Measurements from ENCODE around the gene TANC1. TPM values are rescaled to one million over a fixed set of nuclear protein-coding genes. Genes with fewer than 3 reads are reported as not detected.

Gene TANC1
- total RNA-seq, 2 experiments from 2014 or later = 0.41 to 0.47 TPM

DNA sequence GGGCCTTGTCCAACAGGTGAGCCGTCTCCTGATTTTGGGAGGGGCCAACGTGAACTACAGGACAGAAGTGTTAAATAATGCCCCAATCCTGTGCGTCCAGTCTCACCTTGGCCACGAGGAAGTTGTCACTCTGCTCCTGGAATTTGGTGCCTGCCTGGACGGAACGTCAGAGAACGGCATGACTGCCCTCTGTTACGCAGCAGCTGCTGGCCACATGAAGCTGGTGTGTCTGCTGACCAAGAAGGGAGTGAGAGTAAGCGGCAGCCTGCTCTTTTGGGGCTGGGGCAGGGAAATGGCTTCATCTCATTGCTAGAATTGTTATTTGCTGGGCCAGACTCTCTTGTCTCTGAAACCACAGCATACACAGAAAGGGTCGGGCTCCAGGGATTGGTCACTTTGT, 225.8 kb downstream of the TANC1 start:
- intact Hi-C loops (cut with DNase I, micrococcal nuclease) = no loop called here
- Histone ChIP-seq H3K27ac (ENCODE audit: low read depth in 1 of 2, low read length in 2 of 2) (no peak overlapping the region), H3K9me3 (ENCODE audit: control insufficient read depth in 1 of 2, insufficient read depth in 1 of 2, low read length in 2 of 2) (no peaks in the 10 kb centered on the region), H3K27me3 (ENCODE audit: control insufficient read depth in 1 of 2, insufficient read depth in 2 of 2, low read length in 2 of 2) (no peaks in the 10 kb centered on the region), H3K36me3 (ENCODE audit: insufficient read depth, low read length) (no peaks in the 10 kb centered on the region), H3K4me1 (ENCODE audit: insufficient read depth, low read length) (no peaks in the 10 kb centered on the region), H3K4me3 (ENCODE audit: low read length) (no peak overlapping the region)
- H3K36me3 Mint-ChIP-seq (ENCODE audit: low read depth) = no peaks in the 10 kb centered on the region
- TF ChIP-seq, protein P1, sequence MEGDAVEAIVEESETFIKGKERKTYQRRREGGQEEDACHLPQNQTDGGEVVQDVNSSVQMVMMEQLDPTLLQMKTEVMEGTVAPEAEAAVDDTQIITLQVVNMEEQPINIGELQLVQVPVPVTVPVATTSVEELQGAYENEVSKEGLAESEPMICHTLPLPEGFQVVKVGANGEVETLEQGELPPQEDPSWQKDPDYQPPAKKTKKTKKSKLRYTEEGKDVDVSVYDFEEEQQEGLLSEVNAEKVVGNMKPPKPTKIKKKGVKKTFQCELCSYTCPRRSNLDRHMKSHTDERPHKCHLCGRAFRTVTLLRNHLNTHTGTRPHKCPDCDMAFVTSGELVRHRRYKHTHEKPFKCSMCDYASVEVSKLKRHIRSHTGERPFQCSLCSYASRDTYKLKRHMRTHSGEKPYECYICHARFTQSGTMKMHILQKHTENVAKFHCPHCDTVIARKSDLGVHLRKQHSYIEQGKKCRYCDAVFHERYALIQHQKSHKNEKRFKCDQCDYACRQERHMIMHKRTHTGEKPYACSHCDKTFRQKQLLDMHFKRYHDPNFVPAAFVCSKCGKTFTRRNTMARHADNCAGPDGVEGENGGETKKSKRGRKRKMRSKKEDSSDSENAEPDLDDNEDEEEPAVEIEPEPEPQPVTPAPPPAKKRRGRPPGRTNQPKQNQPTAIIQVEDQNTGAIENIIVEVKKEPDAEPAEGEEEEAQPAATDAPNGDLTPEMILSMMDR (IDR thresholded peaks at IDR 0.05) = no peak
- no peak overlapping the region for H3K27ac Mint-ChIP-seq
- ChIA-PET POLR2A (no interaction called here), CTCF (no interaction called here)
- ATAC-seq (ENCODE audit: poor library complexity) (no peak), DNase-seq (no peak)
- H3K27me3 Mint-ChIP-seq = no peaks in the 10 kb centered on the region
- H3K4me3 Mint-ChIP-seq = no peak overlapping the region
- H3K4me1 Mint-ChIP-seq (ENCODE audit: low read depth) = no peaks in the 10 kb centered on the region
- H3K9me3 Mint-ChIP-seq = no peaks in the 10 kb centered on the region

DNA sequence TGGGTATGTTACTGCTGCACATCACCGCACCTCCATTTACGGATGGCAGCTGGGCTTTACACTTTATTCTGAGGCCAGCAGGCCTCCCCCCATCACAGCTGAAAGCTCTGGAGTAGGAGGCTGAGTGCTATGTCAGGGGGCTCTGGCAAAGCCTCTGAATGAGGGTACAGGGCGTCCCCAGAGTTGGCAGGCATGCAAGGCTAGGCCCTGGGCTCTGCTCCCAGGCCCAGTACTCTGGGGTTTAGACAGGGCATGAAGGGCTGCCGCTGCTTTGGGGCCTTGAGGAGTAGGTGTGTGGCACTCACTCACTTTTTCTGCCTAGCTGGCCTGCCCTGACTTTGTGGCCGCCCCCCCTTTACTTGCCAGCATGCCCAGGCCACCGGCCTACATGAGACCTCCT, 227.3 kb downstream of the TANC1 start:
- Histone ChIP-seq H3K4me3 (ENCODE audit: low read length) (no peak overlapping the region), H3K4me1 (ENCODE audit: insufficient read depth, low read length) (no peaks in the 10 kb centered on the region), H3K9me3 (ENCODE audit: control insufficient read depth in 1 of 2, insufficient read depth in 1 of 2, low read length in 2 of 2) (no peaks in the 10 kb centered on the region), H3K36me3 (ENCODE audit: insufficient read depth, low read length) (no peaks in the 10 kb centered on the region), H3K27me3 (ENCODE audit: control insufficient read depth in 1 of 2, insufficient read depth in 2 of 2, low read length in 2 of 2) (no peaks in the 10 kb centered on the region), H3K27ac (ENCODE audit: low read depth in 1 of 2, low read length in 2 of 2) (no peak overlapping the region)
- Mint-ChIP-seq H3K4me3 (no peak overlapping the region), H3K27me3 (no peaks in the 10 kb centered on the region), H3K27ac (no peak overlapping the region), H3K4me1 (ENCODE audit: low read depth) (peaks cover 2% of the 10 kb centered on the region), H3K36me3 (ENCODE audit: low read depth) (no peaks in the 10 kb centered on the region), H3K9me3 (no peaks in the 10 kb centered on the region)
- intact Hi-C loops (cut with DNase I, micrococcal nuclease) = no loop called here
- DNase-seq = no peak
- CTCF ChIA-PET = no interaction called here
- no peak for ATAC-seq (ENCODE audit: poor library complexity)
- POLR2A ChIA-PET = no interaction called here
- TF ChIP-seq, protein P1 (IDR thresholded peaks at IDR 0.05) = no peak

DNA sequence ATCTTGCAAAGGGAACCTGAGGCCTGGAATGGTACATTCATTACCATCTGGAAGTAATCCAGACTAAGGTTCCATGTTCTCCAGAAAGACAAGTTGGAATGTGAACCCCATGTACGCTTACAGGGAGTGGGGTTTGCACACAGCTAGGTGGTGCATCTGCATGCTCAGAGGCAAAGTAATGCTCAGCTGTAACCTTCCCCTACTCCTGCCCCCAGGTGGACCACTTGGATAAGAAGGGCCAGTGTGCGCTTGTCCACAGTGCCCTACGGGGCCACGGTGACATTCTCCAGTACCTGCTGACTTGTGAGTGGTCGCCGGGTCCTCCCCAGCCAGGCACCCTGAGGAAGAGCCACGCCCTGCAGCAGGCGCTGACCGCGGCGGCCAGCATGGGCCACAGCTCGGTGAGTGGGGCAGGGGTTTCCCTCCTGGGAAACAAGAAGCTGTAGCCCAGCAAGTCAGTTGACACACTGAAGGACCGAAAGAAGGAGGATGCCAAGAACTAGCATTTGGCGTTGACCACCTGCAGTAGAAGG, 228.0 kb downstream of the TANC1 start:
- Histone ChIP-seq H3K9me3 (ENCODE audit: control insufficient read depth in 1 of 2, insufficient read depth in 1 of 2, low read length in 2 of 2) (no peaks in the 10 kb centered on the region), H3K27ac (ENCODE audit: low read depth in 1 of 2, low read length in 2 of 2) (no peak overlapping the region), H3K4me3 (ENCODE audit: low read length) (no peak overlapping the region), H3K36me3 (ENCODE audit: insufficient read depth, low read length) (no peaks in the 10 kb centered on the region), H3K4me1 (ENCODE audit: insufficient read depth, low read length) (peaks cover 8% of the 10 kb centered on the region), H3K27me3 (ENCODE audit: control insufficient read depth in 1 of 2, insufficient read depth in 2 of 2, low read length in 2 of 2) (no peaks in the 10 kb centered on the region)
- no peaks in the 10 kb centered on the region for H3K27me3 Mint-ChIP-seq
- ChIA-PET CTCF (no interaction called here), POLR2A (no interaction called here)
- TF ChIP-seq, protein P1 (IDR thresholded peaks at IDR 0.05) = no peak
- intact Hi-C loops (cut with DNase I, micrococcal nuclease) = no loop called here
- DNase-seq (no peak), ATAC-seq (ENCODE audit: poor library complexity) (no peak)
- no peaks in the 10 kb centered on the region for H3K36me3 Mint-ChIP-seq (ENCODE audit: low read depth)
- H3K4me3 Mint-ChIP-seq = no peak overlapping the region
- no peaks in the 10 kb centered on the region for H3K9me3 Mint-ChIP-seq
- peaks cover 10% of the 10 kb centered on the region for H3K4me1 Mint-ChIP-seq (ENCODE audit: low read depth)
- no peak overlapping the region for H3K27ac Mint-ChIP-seq

Measured in CD4-positive, alpha-beta T cell (primary cell).